ENCODE measurements around the gene CAMTA1.

The CAMTA1 gene

DNA sequence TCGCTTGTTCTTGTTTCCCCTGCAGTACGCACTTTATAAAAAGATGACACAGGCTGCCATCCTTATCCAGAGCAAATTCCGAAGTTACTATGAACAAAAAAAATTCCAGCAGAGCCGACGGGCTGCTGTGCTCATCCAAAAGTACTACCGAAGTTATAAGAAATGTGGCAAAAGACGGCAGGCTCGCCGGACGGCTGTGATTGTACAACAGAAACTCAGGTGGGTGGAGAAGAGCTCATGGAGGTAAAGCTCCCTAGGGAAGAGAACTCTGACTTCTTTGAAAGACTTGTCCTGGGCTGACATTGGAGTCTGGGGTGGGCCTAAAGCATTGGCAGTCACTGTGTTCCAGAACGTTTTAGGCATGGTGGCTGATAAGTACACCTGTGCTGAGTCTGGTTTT is 965.9 kb downstream of the CAMTA1 start:
- peaks cover 0 to 24% (median 0%) of the 10 kb centered on the region in 11 experiments; a peak in 7 of 22 replicates for H3K36me3 ChIP-seq
- no peak overlapping the region for H3K4me3 ChIP-seq
- no peak overlapping the region for H3K4me2 ChIP-seq
- TF ChIP-seq Cebpa-rat (IDR thresholded peaks at IDR 0.05): no peak
- H3K4me1 ChIP-seq: peaks cover 11 to 43% (median 26%) of the 10 kb centered on the region in 10 experiments
- H3K9ac ChIP-seq: no peak overlapping the region
- H3K27me3 ChIP-seq: no peaks in the 10 kb centered on the region
- no peak overlapping the region for H3K27ac ChIP-seq
- H3K9me3 ChIP-seq (replicated peaks in 1 of 11): no peaks in the 10 kb centered on the region
- H4K20me1 ChIP-seq: no peaks in the 10 kb centered on the region

DNA sequence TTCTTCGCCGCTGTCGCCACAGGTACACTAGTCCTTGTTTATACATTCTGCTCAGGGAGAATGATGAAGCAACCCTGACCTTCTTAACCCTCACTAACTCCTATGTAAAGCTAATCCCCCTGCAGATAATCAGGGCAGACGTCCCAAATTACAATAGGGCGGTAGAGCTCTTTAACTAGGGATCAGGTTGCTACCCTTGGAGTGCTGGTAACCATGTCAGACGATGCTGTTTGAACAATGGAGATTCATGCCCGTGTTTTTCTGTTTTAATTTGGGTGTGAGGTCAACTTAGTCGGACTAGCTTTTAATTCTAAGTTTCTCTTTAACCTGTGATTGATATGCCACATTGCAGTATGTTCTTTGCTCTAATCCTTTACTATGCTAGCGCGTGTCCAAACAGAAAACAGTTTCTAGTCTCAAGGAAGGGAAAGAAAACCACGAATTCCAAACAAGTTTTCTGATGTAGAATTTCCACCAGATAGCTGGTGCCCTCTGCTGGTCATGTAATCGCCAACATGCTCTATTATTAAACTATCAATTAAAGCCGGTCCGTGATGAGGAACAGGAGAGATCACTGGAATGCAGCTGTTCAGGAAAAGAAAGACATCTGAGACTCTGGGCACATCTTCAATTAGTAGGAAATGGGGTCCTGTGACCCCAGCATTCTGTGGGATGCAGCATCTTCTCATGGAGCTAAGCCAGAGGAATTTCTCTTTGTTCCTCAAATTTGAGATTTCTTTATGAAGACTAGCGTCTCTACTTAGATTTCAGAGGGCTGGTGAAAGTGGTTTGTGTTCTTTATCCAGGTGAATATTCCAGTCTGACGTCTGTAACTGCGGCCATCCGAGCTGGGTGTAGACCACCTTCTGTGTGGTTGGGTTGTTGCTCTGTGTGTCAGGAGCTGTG is 967.5 kb downstream of the CAMTA1 start:
- H3K9me3 ChIP-seq (replicated peaks in 1 of 11): no peaks in the 10 kb centered on the region
- H3K27ac ChIP-seq: peak overlapping the region in 2 of 11 experiments; percentile 27 to 38; a peak in 3 of 22 replicates
- H3K4me1 ChIP-seq: peaks cover 11 to 43% (median 27%) of the 10 kb centered on the region in 10 experiments
- no peak for TF ChIP-seq Cebpa-rat (IDR thresholded peaks at IDR 0.05)
- H3K27me3 ChIP-seq: no peaks in the 10 kb centered on the region
- H3K4me2 ChIP-seq: peak overlapping the region; percentile 17 to 78 (median 45)
- peaks cover 0 to 13% (median 0%) of the 10 kb centered on the region in 11 experiments; a peak in 4 of 22 replicates for H3K36me3 ChIP-seq
- H4K20me1 ChIP-seq: no peaks in the 10 kb centered on the region
- peak overlapping the region in 2 of 10 experiments; percentile 10 to 14; a peak in 2 of 20 replicates for H3K4me3 ChIP-seq
- peak overlapping the region in 7 of 11 experiments; percentile 4 to 39 (median 17); a peak in 7 of 22 replicates for H3K9ac ChIP-seq

DNA sequence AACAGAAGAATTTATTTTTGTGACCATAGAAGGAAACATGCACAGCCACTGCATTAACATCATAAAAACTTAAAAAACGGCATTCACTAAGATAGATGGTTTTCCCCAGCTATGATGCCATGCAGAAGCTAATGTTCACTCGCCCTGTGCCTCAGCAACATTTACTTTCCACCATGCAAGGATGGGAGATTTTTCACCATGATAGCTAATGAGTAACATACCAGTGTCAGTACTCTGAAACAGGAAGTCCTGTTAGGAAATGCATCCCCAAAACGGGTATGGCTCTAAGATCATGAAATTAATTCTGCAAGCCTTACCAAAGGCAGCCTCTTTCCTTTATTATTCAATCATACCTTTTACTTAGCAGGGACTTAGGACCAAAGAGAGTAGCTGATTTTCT is 968.4 kb downstream of the CAMTA1 start:
- Histone ChIP-seq H3K27ac (peak overlapping the region in 2 of 11 experiments; percentile 27 to 33; a peak in 2 of 22 replicates), H3K27me3 (no peaks in the 10 kb centered on the region), H3K4me1 (peaks cover 11 to 38% (median 24%) of the 10 kb centered on the region in 10 experiments), H3K9me3 (replicated peaks in 1 of 11) (no peaks in the 10 kb centered on the region), H3K4me2 (peak overlapping the region in 10 of 11 experiments; percentile 0 to 78 (median 52); a peak in 18 of 22 replicates), H3K4me3 (no peak overlapping the region), H3K36me3 (peaks cover 0 to 8% (median 0%) of the 10 kb centered on the region in 11 experiments; a peak in 2 of 22 replicates), H4K20me1 (no peaks in the 10 kb centered on the region), H3K9ac (no peak overlapping the region)
- TF ChIP-seq Cebpa-rat (IDR thresholded peaks at IDR 0.05): no peak

GRCh38 chr1:7754234-7754633 is 969.0 kb downstream of the CAMTA1 start:
- TF ChIP-seq Cebpa-rat (IDR thresholded peaks at IDR 0.05): no peak
- Histone ChIP-seq H3K27ac (peak overlapping the region in 2 of 11 experiments; percentile 27 to 33; a peak in 3 of 22 replicates), H3K36me3 (peaks cover 0 to 8% (median 0%) of the 10 kb centered on the region in 11 experiments; a peak in 2 of 22 replicates), H3K9ac (no peak overlapping the region), H3K4me3 (no peak overlapping the region), H3K4me2 (peak overlapping the region in 8 of 11 experiments; percentile 43 to 78 (median 58); a peak in 13 of 22 replicates), H3K9me3 (replicated peaks in 1 of 11) (no peaks in the 10 kb centered on the region), H4K20me1 (no peaks in the 10 kb centered on the region), H3K27me3 (no peaks in the 10 kb centered on the region), H3K4me1 (peaks cover 11 to 32% (median 21%) of the 10 kb centered on the region in 10 experiments)

- H4K20me1 ChIP-seq: no peaks in the 10 kb centered on the region
- H3K4me3 ChIP-seq: no peak overlapping the region
- no peak overlapping the region for H3K27ac ChIP-seq
- H3K27me3 ChIP-seq: no peaks in the 10 kb centered on the region
- H3K9me3 ChIP-seq (replicated peaks in 1 of 11): no peaks in the 10 kb centered on the region
- peaks cover 11 to 32% (median 19%) of the 10 kb centered on the region in 10 experiments for H3K4me1 ChIP-seq
- 0 out of 22 replicates have a peak overlapping the region, but pooled peaks of 1 of the 11 experiments have one; percentile 10 for H3K4me2 ChIP-seq
- no peak overlapping the region; a peak in 1 of 22 replicates for H3K9ac ChIP-seq
- no peaks in the 10 kb centered on the region; a peak in 1 of 22 replicates for H3K36me3 ChIP-seq
- no peak for TF ChIP-seq Cebpa-rat (IDR thresholded peaks at IDR 0.05)
Observed at GRCh38 chr1:7755448-7755847, 970.2 kb downstream of the CAMTA1 start.

DNA sequence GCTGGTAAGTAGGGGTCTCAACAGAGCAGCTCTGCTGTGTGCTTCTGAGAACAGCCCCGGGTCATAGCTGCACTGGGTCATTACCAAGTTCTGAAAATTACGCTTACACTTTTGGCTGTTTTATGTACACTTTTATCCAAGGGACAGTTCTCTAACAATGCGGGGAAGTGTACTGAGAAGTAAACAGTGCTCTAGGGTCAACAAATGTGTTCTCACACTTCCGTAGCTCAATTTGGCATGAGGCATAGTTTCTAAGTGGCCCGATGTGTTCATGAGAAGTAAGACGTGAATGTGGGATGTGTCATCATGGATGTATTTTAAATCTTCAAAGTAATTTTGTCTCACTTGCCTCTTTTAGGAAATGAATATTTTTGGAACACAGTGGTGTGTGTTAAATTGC is 975.0 kb downstream of the CAMTA1 start:
- no peak overlapping the region for H3K4me2 ChIP-seq
- H3K9ac ChIP-seq: no peak overlapping the region
- peaks cover 0 to 11% (median 1%) of the 10 kb centered on the region in 10 experiments; a peak in 7 of 20 replicates for H3K4me1 ChIP-seq
- no peak for TF ChIP-seq Cebpa-rat (IDR thresholded peaks at IDR 0.05)
- no peaks in the 10 kb centered on the region for H3K36me3 ChIP-seq
- no peaks in the 10 kb centered on the region for H3K9me3 ChIP-seq (replicated peaks in 1 of 11)
- no peak overlapping the region for H3K27ac ChIP-seq
- no peaks in the 10 kb centered on the region for H3K27me3 ChIP-seq
- no peak overlapping the region for H3K4me3 ChIP-seq
- H4K20me1 ChIP-seq: no peaks in the 10 kb centered on the region

GRCh38 chr1:7761103-7761502 is 975.8 kb downstream of the CAMTA1 start:
- Histone ChIP-seq H3K27ac (no peak overlapping the region), H3K4me2 (no peak overlapping the region), H3K4me3 (no peak overlapping the region), H3K27me3 (no peaks in the 10 kb centered on the region), H3K4me1 (peaks cover 0 to 9% (median 0%) of the 10 kb centered on the region in 10 experiments; a peak in 4 of 20 replicates), H3K9ac (no peak overlapping the region), H4K20me1 (no peaks in the 10 kb centered on the region), H3K36me3 (no peaks in the 10 kb centered on the region), H3K9me3 (replicated peaks in 1 of 11) (no peaks in the 10 kb centered on the region)
- no peak for TF ChIP-seq Cebpa-rat (IDR thresholded peaks at IDR 0.05)

DNA sequence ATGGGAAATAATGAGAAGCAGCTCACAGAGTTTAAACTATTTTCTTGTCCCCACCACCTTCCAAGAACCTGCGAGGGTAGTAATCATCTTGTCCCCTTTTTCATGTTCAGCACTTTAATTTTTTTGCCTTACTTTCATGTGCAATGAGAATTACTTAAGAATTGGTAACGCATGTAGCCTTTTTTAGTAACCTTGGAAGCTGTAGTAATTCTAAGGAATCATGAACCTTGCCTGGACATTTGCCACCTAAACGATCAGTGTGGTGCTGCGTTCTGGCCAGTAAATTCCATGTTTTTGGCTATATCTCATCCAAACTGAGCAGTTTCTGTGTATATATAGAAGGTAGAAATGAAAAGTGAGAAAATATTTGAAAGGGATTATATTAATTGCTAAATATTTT is 981.9 kb downstream of the CAMTA1 start:
- H3K4me3 ChIP-seq: no peak overlapping the region
- no peak overlapping the region for H3K9ac ChIP-seq
- peak overlapping the region in 2 of 11 experiments; percentile 16 to 44; a peak in 2 of 22 replicates for H3K4me2 ChIP-seq
- H3K27ac ChIP-seq: no peak overlapping the region
- no peaks in the 10 kb centered on the region for H3K27me3 ChIP-seq
- no peaks in the 10 kb centered on the region for H3K36me3 ChIP-seq
- peaks cover 8 to 20% (median 14%) of the 10 kb centered on the region in 10 experiments for H3K4me1 ChIP-seq
- H4K20me1 ChIP-seq: peaks cover 0 to 10% (median 7%) of the 10 kb centered on the region in 11 experiments; a peak in 13 of 22 replicates
- no peaks in the 10 kb centered on the region for H3K9me3 ChIP-seq (replicated peaks in 1 of 11)
- no peak for TF ChIP-seq Cebpa-rat (IDR thresholded peaks at IDR 0.05)

- Histone ChIP-seq H3K36me3 (peaks cover 9 to 13% (median 11%) of the 10 kb centered on the region in 11 experiments; a peak in 20 of 22 replicates), H3K4me3 (no peak overlapping the region), H4K20me1 (peaks cover 0 to 24% (median 21%) of the 10 kb centered on the region in 11 experiments; a peak in 16 of 22 replicates), H3K9me3 (replicated peaks in 1 of 11) (no peaks in the 10 kb centered on the region), H3K4me2 (no peak overlapping the region), H3K9ac (no peak overlapping the region), H3K4me1 (peaks cover 16 to 34% (median 25%) of the 10 kb centered on the region in 10 experiments), H3K27me3 (no peaks in the 10 kb centered on the region), H3K27ac (no peak overlapping the region)
- no peak for TF ChIP-seq Cebpa-rat (IDR thresholded peaks at IDR 0.05)
Observed at GRCh38 chr1:7768583-7768982, 983.3 kb downstream of the CAMTA1 start.

Data from BLaER1 treated with 17β-estradiol and CSF1 and Interleukin-3, amounts not matched to agents 10 nM and 100 nM (cell line).